ENCODE measurements around the gene KIF23.

KIF23 gene

GRCh38 chr15:69422336-69422895 lies 8.3 kb downstream of the KIF23 start:
- Histone ChIP-seq H2BK12ac (ENCODE audit: low read length) (no peak overlapping the region), H3K36me3 (replicated peaks in 1 of 2; ENCODE audit: control insufficient read depth in 2 of 2, insufficient read depth in 2 of 2, low read length in 2 of 2) (peaks cover 31 to 100% of the 10 kb centered on the region in 2 donors), H3K27ac (replicated peaks; ENCODE audit: low read length) (no peak overlapping the region)

GRCh38 chr15:69424001-69424400 lies 9.9 kb downstream of the KIF23 start:
- Histone ChIP-seq H3K36me3 (replicated peaks in 1 of 2; ENCODE audit: control insufficient read depth in 2 of 2, insufficient read depth in 2 of 2, low read length in 2 of 2) (peaks cover 31 to 98% of the 10 kb centered on the region in 2 donors), H3K4me1 (ENCODE audit: control insufficient read depth in 2 of 2, insufficient read depth in 1 of 2, low read depth in 1 of 2, low read length in 2 of 2) (no peaks in the 10 kb centered on the region), H3K27me3 (ENCODE audit: control insufficient read depth in 3 of 3, insufficient read depth in 3 of 3, low read depth in 1 of 3, low read length in 3 of 3) (no peaks in the 10 kb centered on the region), H3K27ac (replicated peaks; ENCODE audit: low read length) (no peak overlapping the region), H3K23ac (ENCODE audit: low read depth, low read length, poor library complexity) (no peak overlapping the region), H2BK12ac (ENCODE audit: low read length) (no peak overlapping the region), H4K8ac (ENCODE audit: low read depth, low read length) (no peak overlapping the region), H3K4ac (ENCODE audit: low read length) (no peak overlapping the region), H2BK15ac (ENCODE audit: low read length) (no peak overlapping the region), H2BK5ac (ENCODE audit: low read length) (no peak overlapping the region), H3K4me2 (ENCODE audit: insufficient read depth, low read length, poor library complexity, severe bottlenecking) (no peak overlapping the region), H3K9ac (ENCODE audit: low read depth, low read length, poor library complexity) (no peak overlapping the region), H3K18ac (ENCODE audit: low read length) (no peak overlapping the region), H2AK5ac (ENCODE audit: low read depth, low read length) (no peak overlapping the region), H2AFZ (ENCODE audit: low read length) (no peak overlapping the region), H3K4me3 (ENCODE audit: low read length in 2 of 2) (no peak overlapping the region), H3K9me3 (replicated peaks in 1 of 2; ENCODE audit: control insufficient read depth in 2 of 2, insufficient read depth in 1 of 2, low read depth in 1 of 2, low read length in 2 of 2) (no peaks in the 10 kb centered on the region), H2BK120ac (ENCODE audit: low read depth, low read length) (no peak overlapping the region), H3K79me1 (ENCODE audit: low read depth, low read length) (peaks cover 1% of the 10 kb centered on the region), H3K14ac (ENCODE audit: low read length) (no peak overlapping the region), H4K91ac (ENCODE audit: low read depth, low read length, poor library complexity) (no peak overlapping the region)
- DNase-seq (ENCODE audit: low spot score) = no peak
- WGBS, 2 donors (ENCODE audit: extremely low coverage in 2 of 2, insufficient read length in 2 of 2, insufficient replicate concordance in 1 of 2) = no CpG with 5 or more reads among the region's 2 CpGs

More at GRCh38 chr15:69422336-69422895, 8.3 kb downstream of the KIF23 start:
- no peak overlapping the region for H2BK120ac ChIP-seq (ENCODE audit: low read depth, low read length)
- no peak for DNase-seq (ENCODE audit: low spot score)
- no peak overlapping the region for H3K23ac ChIP-seq (ENCODE audit: low read depth, low read length, poor library complexity)
- no peak overlapping the region for H2AK5ac ChIP-seq (ENCODE audit: low read depth, low read length)
- H2AFZ ChIP-seq (ENCODE audit: low read length) = no peak overlapping the region
- H3K4me2 ChIP-seq (ENCODE audit: insufficient read depth, low read length, poor library complexity, severe bottlenecking) = no peak overlapping the region
- no peak overlapping the region for H3K18ac ChIP-seq (ENCODE audit: low read length)
- H2BK5ac ChIP-seq (ENCODE audit: low read length) = no peak overlapping the region
- H4K91ac ChIP-seq (ENCODE audit: low read depth, low read length, poor library complexity) = no peak overlapping the region
- H3K27me3 ChIP-seq (ENCODE audit: control insufficient read depth in 3 of 3, insufficient read depth in 3 of 3, low read depth in 1 of 3, low read length in 3 of 3) = no peaks in the 10 kb centered on the region
- no peaks in the 10 kb centered on the region for H3K9me3 ChIP-seq (replicated peaks in 1 of 2; ENCODE audit: control insufficient read depth in 2 of 2, insufficient read depth in 1 of 2, low read depth in 1 of 2, low read length in 2 of 2)
- H3K4me1 ChIP-seq (ENCODE audit: control insufficient read depth in 2 of 2, insufficient read depth in 1 of 2, low read depth in 1 of 2, low read length in 2 of 2) = no peaks in the 10 kb centered on the region
- no peaks in the 10 kb centered on the region for H3K79me1 ChIP-seq (ENCODE audit: low read depth, low read length)
- H3K9ac ChIP-seq (ENCODE audit: low read depth, low read length, poor library complexity) = no peak overlapping the region
- H3K4ac ChIP-seq (ENCODE audit: low read length) = no peak overlapping the region
- H4K8ac ChIP-seq (ENCODE audit: low read depth, low read length) = no peak overlapping the region
- no peak overlapping the region for H3K4me3 ChIP-seq (ENCODE audit: low read length in 2 of 2)
- no peak overlapping the region for H3K14ac ChIP-seq (ENCODE audit: low read length)
- no peak overlapping the region for H2BK15ac ChIP-seq (ENCODE audit: low read length)
- WGBS, 2 donors (ENCODE audit: extremely low coverage in 2 of 2, insufficient read length in 2 of 2, insufficient replicate concordance in 1 of 2) = no CpG with 5 or more reads among the region's 4 CpGs

- Histone ChIP-seq H2AFZ (ENCODE audit: low read length) (no peak overlapping the region), H2BK120ac (ENCODE audit: low read depth, low read length) (no peak overlapping the region), H3K79me1 (ENCODE audit: low read depth, low read length) (peaks cover 1% of the 10 kb centered on the region), H3K9ac (ENCODE audit: low read depth, low read length, poor library complexity) (no peak overlapping the region), H3K4me3 (ENCODE audit: low read length in 2 of 2) (no peak overlapping the region), H3K27ac (replicated peaks; ENCODE audit: low read length) (no peak overlapping the region), H4K8ac (ENCODE audit: low read depth, low read length) (no peak overlapping the region), H3K18ac (ENCODE audit: low read length) (no peak overlapping the region), H3K14ac (ENCODE audit: low read length) (no peak overlapping the region), H3K23ac (ENCODE audit: low read depth, low read length, poor library complexity) (no peak overlapping the region), H3K9me3 (replicated peaks in 1 of 2; ENCODE audit: control insufficient read depth in 2 of 2, insufficient read depth in 1 of 2, low read depth in 1 of 2, low read length in 2 of 2) (no peaks in the 10 kb centered on the region), H3K4ac (ENCODE audit: low read length) (no peak overlapping the region), H3K36me3 (replicated peaks in 1 of 2; ENCODE audit: control insufficient read depth in 2 of 2, insufficient read depth in 2 of 2, low read length in 2 of 2) (peaks cover 34 to 98% of the 10 kb centered on the region in 2 donors), H3K4me2 (ENCODE audit: insufficient read depth, low read length, poor library complexity, severe bottlenecking) (no peak overlapping the region), H2BK5ac (ENCODE audit: low read length) (no peak overlapping the region), H3K27me3 (ENCODE audit: control insufficient read depth in 3 of 3, insufficient read depth in 3 of 3, low read depth in 1 of 3, low read length in 3 of 3) (no peaks in the 10 kb centered on the region), H2BK15ac (ENCODE audit: low read length) (no peak overlapping the region), H3K4me1 (ENCODE audit: control insufficient read depth in 2 of 2, insufficient read depth in 1 of 2, low read depth in 1 of 2, low read length in 2 of 2) (no peaks in the 10 kb centered on the region), H2AK5ac (ENCODE audit: low read depth, low read length) (no peak overlapping the region), H4K91ac (ENCODE audit: low read depth, low read length, poor library complexity) (no peak overlapping the region), H2BK12ac (ENCODE audit: low read length) (no peak overlapping the region)
- no CpG with 5 or more reads among the region's 1 CpG for whole genome bisulfite sequencing, 2 donors (ENCODE audit: extremely low coverage in 2 of 2, insufficient read length in 2 of 2, insufficient replicate concordance in 1 of 2)
- DNase-seq (ENCODE audit: low spot score) = no peak
These were observed 10.7 kb downstream of the KIF23 start for GRCh38 chr15:69424748-69425413.

GRCh38 chr15:69433831-69434230 lies 19.7 kb downstream of the KIF23 start:
- Histone ChIP-seq H3K23ac (ENCODE audit: low read depth, low read length, poor library complexity) (no peak overlapping the region), H2BK15ac (ENCODE audit: low read length) (no peak overlapping the region), H3K9me3 (replicated peaks in 1 of 2; ENCODE audit: control insufficient read depth in 2 of 2, insufficient read depth in 1 of 2, low read depth in 1 of 2, low read length in 2 of 2) (no peaks in the 10 kb centered on the region), H3K4me1 (ENCODE audit: control insufficient read depth in 2 of 2, insufficient read depth in 1 of 2, low read depth in 1 of 2, low read length in 2 of 2) (no peaks in the 10 kb centered on the region), H3K36me3 (replicated peaks in 1 of 2; ENCODE audit: control insufficient read depth in 2 of 2, insufficient read depth in 2 of 2, low read length in 2 of 2) (peaks cover 39 to 98% of the 10 kb centered on the region in 2 donors), H4K8ac (ENCODE audit: low read depth, low read length) (no peak overlapping the region), H3K27ac (replicated peaks; ENCODE audit: low read length) (no peak overlapping the region), H3K4me2 (ENCODE audit: insufficient read depth, low read length, poor library complexity, severe bottlenecking) (no peak overlapping the region), H2AFZ (ENCODE audit: low read length) (no peak overlapping the region), H2BK5ac (ENCODE audit: low read length) (no peak overlapping the region), H2AK5ac (ENCODE audit: low read depth, low read length) (no peak overlapping the region), H3K4me3 (ENCODE audit: low read length in 2 of 2) (no peak overlapping the region), H4K91ac (ENCODE audit: low read depth, low read length, poor library complexity) (no peak overlapping the region), H3K18ac (ENCODE audit: low read length) (no peak overlapping the region), H3K79me1 (ENCODE audit: low read depth, low read length) (no peaks in the 10 kb centered on the region), H3K14ac (ENCODE audit: low read length) (no peak overlapping the region), H3K4ac (ENCODE audit: low read length) (no peak overlapping the region), H2BK12ac (ENCODE audit: low read length) (no peak overlapping the region), H2BK120ac (ENCODE audit: low read depth, low read length) (no peak overlapping the region), H3K27me3 (ENCODE audit: control insufficient read depth in 3 of 3, insufficient read depth in 3 of 3, low read depth in 1 of 3, low read length in 3 of 3) (no peaks in the 10 kb centered on the region), H3K9ac (ENCODE audit: low read depth, low read length, poor library complexity) (no peak overlapping the region)
- DNase-seq (ENCODE audit: low spot score) = no peak
- WGBS, 2 donors (ENCODE audit: extremely low coverage in 2 of 2, insufficient read length in 2 of 2, insufficient replicate concordance in 1 of 2) = no CpG with 5 or more reads among the region's 1 CpG

All from neuronal stem cell (in vitro differentiated cells).